PC-9 (cell line): Measurements from ENCODE around the gene BMF. TPM values are rescaled to one million over a fixed set of nuclear protein-coding genes. Genes with fewer than 3 reads are reported as not detected.

Experiments used
- BruUV-seq: library from RNA; stranded (reverse); fragments of 400-500 nt; replicated peaks from 2 replicates; lab custom pipeline; 2021; lab: Mats Ljungman, UMichigan
- CTCF ChIA-PET: fragments of 300-600 bp; sonication (Branson Sonifier 250); formaldehyde crosslinking; loops from one replicate; lab custom pipeline; 2022; ENCODE audit warnings: antibody characterized with exemption; lab: Charles Lee
- POLR2A ChIA-PET: fragments of 300-600 bp; sonication (Branson Sonifier 250); formaldehyde crosslinking; loops from one replicate; lab custom pipeline; 2022; ENCODE audit warnings: antibody characterized with exemption; ENCODE audit not compliant: unreplicated experiment; lab: Charles Lee
- DNase-seq, 2 experiments: peaks; one replicate each; pipeline versions ENCODE4 v3.0.0 to v3.0.0-alpha.2; 2015 to 2022; ENCODE audit warnings: mixed read lengths in 1 of 2
- H2AFZ ChIP-seq: fragments of 200-600 bp; sonication (generic); 2 replicates; pipeline ENCODE4 v1.8.1; 2017; ENCODE audit warnings: antibody characterized with exemption
- H3F3A ChIP-seq: fragments of 200-600 bp; sonication (generic); 2 replicates; pipeline ENCODE4 v1.8.1; 2017; ENCODE audit warnings: antibody characterized with exemption, mild to moderate bottlenecking, low read depth; ENCODE audit not compliant: insufficient read depth
- H3K27ac ChIP-seq: fragments of 200-600 bp; sonication (generic); 2 replicates; pipeline ENCODE4 v1.6.1; 2016; ENCODE audit warnings: mixed run types
- H3K27me3 ChIP-seq: fragments of 200-600 bp; sonication (generic); 2 replicates; pipeline ENCODE4 v1.6.1; 2016; ENCODE audit warnings: low read depth, mixed run types; ENCODE audit not compliant: insufficient read depth
- H3K36me3 ChIP-seq: fragments of 200-600 bp; sonication (generic); 2 replicates; pipeline ENCODE4 v1.6.1; 2016; ENCODE audit warnings: low read depth, mixed run types
- H3K4me1 ChIP-seq: fragments of 200-600 bp; sonication (generic); replicated peaks from 2 replicates; pipeline ENCODE4 v1.6.1; 2016; ENCODE audit warnings: mixed run types; ENCODE audit not compliant: insufficient read depth
- H3K4me2 ChIP-seq: fragments of 200-600 bp; sonication (generic); 2 replicates; pipeline ENCODE4 v1.6.1; 2017; ENCODE audit warnings: mixed run types
- H3K4me3 ChIP-seq: fragments of 200-600 bp; sonication (generic); 2 replicates; pipeline ENCODE4 v1.6.1; 2016; ENCODE audit warnings: mixed run types
- H3K79me2 ChIP-seq: fragments of 200-600 bp; sonication (generic); 2 replicates; pipeline ENCODE4 v1.6.1; 2017; ENCODE audit warnings: low read depth, mixed run types
- H3K9me2 ChIP-seq: fragments of 200-600 bp; sonication (generic); 2 replicates; pipeline ENCODE4 v1.8.1; 2017; ENCODE audit warnings: mild to moderate bottlenecking; ENCODE audit not compliant: insufficient read depth
- H3K9me3 ChIP-seq: fragments of 200-600 bp; sonication (generic); 2 replicates; pipeline ENCODE4 v1.8.1; 2016; ENCODE audit warnings: low read depth; ENCODE audit not compliant: insufficient read depth
- H4K20me1 ChIP-seq: fragments of 200-600 bp; sonication (generic); 2 replicates; pipeline ENCODE4 v1.8.1; 2017; ENCODE audit not compliant: insufficient read depth
- EZH2 ChIP-seq: fragments of 200-600 bp; sonication (generic); IDR thresholded peaks from 2 replicates; pipeline ENCODE4 v1.8.0; 2017; ENCODE audit warnings: antibody characterized with exemption, low read depth
- intact Hi-C: fragments of 100-400 bp; cut with micrococcal nuclease; formaldehyde crosslinking; loops from one replicate; pipeline ENCODE4 v1.10.0; 2022; ENCODE audit not compliant: unreplicated experiment
- total RNA-seq: library from RNA; stranded (reverse); gene quantifications from 2 replicates; pipeline ENCODE4 v1.2.3, GENCODE V29; 2021
- TF ChIP-seq, protein P1 (sequence below): fragments of 200-600 bp; sonication (generic); conservative IDR thresholded peaks from 2 replicates; pipeline ENCODE4 v1.6.1; 2017; ENCODE audit warnings: mixed run types, antibody characterized with exemption, mild to moderate bottlenecking, moderate library complexity

BMF gene
- total RNA-seq, 1 experiment from 2014 or later, result 11.0 TPM

DNA sequence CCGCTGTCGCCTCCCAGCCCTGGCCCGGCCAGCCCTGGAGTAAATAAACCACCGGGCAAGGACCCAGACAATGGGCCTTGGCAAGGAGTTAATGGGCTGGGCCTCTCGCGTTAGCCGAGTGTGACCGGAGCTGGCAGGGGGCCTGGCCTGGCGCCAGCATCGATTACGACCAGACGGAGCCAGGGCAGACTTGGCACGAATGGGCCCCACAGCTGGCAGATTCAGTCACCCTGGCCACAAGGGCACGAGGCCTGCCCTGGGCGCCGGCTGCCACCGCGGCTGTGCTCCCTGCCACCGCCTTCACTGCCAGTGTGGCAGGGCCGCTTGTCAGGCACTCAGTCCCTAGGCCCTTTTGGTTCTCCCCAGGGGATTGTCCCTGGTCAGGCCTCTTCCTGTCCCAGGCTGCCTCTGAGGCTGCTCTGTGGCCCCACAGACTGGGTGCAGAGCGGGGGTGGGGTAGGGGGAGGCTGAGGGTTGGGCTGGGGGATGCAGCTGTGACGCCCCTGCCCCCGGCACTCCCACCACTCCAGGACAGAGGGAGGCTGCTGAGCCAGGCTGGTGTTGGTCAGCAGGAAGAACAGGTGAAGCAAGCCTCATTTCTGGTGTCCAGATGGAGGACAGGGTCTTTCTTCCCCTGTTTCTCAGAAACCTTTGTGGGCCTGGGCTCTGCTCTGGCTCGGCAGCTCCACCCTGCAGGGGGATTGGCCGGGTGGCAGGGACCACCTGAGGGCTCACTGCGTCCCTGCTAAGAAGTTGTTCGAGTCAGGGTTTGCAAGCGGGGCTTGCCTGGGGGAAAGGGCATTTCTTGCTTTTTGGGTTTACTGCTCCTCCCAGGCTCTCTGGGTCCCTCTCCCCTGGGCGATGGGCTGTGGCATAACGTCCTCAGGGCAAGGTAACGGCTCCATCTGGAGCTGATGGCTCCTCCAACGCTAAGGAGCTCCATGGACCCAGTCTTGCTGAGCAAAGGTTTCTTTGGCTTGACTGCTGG is 39.2 kb downstream of the BMF start:
- Histone ChIP-seq H3K9me3 (no peaks in the 10 kb centered on the region), H3K27ac (0 out of 2 replicates have a peak overlapping the region, but pooled peaks have one; percentile 1), H3K27me3 (no peaks in the 10 kb centered on the region), H3F3A (peaks cover 3% of the 10 kb centered on the region; the same call in 1 of the 2 replicates), H3K4me2 (peak overlapping the region; percentile 58), H3K79me2 (no peaks in the 10 kb centered on the region), H3K36me3 (no peaks in the 10 kb centered on the region), H3K9me2 (no peaks in the 10 kb centered on the region), H3K4me1 (peaks cover 48% of the 10 kb centered on the region), H3K4me3 (no peak overlapping the region), H4K20me1 (no peaks in the 10 kb centered on the region), H2AFZ (no peak overlapping the region)
- TF ChIP-seq, protein P1, sequence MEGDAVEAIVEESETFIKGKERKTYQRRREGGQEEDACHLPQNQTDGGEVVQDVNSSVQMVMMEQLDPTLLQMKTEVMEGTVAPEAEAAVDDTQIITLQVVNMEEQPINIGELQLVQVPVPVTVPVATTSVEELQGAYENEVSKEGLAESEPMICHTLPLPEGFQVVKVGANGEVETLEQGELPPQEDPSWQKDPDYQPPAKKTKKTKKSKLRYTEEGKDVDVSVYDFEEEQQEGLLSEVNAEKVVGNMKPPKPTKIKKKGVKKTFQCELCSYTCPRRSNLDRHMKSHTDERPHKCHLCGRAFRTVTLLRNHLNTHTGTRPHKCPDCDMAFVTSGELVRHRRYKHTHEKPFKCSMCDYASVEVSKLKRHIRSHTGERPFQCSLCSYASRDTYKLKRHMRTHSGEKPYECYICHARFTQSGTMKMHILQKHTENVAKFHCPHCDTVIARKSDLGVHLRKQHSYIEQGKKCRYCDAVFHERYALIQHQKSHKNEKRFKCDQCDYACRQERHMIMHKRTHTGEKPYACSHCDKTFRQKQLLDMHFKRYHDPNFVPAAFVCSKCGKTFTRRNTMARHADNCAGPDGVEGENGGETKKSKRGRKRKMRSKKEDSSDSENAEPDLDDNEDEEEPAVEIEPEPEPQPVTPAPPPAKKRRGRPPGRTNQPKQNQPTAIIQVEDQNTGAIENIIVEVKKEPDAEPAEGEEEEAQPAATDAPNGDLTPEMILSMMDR, result no peak
- TF ChIP-seq EZH2, result no peak
- ChIA-PET POLR2A (interaction anchor here (0.6 to 0.7 kb wide), 2 partner anchors 15 to 29 kb away, joined by 3 to 4 read pairs; no protein-coding TSS in a partner anchor), CTCF (interaction anchor here (0.5 kb wide), 1 partner anchor 520 kb away, joined by 4 read pairs; no protein-coding TSS in a partner anchor)
- peak; percentile 87 to 97 for DNase-seq
- intact Hi-C loops, result loop anchor here (1.0 to 2.0 kb wide), 2 partner anchors 15 to 34 kb away; no protein-coding TSS in a partner anchor
- no TSS peak for BruUV-seq

- ChIA-PET POLR2A (no interaction called here), CTCF (no interaction called here)
- DNase-seq, result no peak
- Histone ChIP-seq H3K27ac (no peak overlapping the region), H4K20me1 (no peaks in the 10 kb centered on the region), H3K4me2 (no peak overlapping the region), H3K9me3 (no peaks in the 10 kb centered on the region), H3K4me3 (no peak overlapping the region), H3K36me3 (no peaks in the 10 kb centered on the region), H3K79me2 (no peaks in the 10 kb centered on the region), H3K4me1 (peaks cover 62% of the 10 kb centered on the region), H2AFZ (no peak overlapping the region), H3F3A (peaks cover 17% of the 10 kb centered on the region; the same call in 1 of the 2 replicates), H3K9me2 (no peaks in the 10 kb centered on the region), H3K27me3 (no peaks in the 10 kb centered on the region)
- intact Hi-C loops, result loop anchor here (2.0 kb wide), 1 partner anchor 13 kb away; no protein-coding TSS in a partner anchor
- TF ChIP-seq, protein P1, result no peak
- no peak for TF ChIP-seq EZH2
- BruUV-seq, result no TSS peak
Observed at GRCh38 chr15:40067921-40068624, 40.6 kb downstream of the BMF start.

GRCh38 chr15:40066589-40066988 is 42.1 kb downstream of the BMF start:
- intact Hi-C loops, result no loop called here
- no peak for TF ChIP-seq EZH2
- TF ChIP-seq, protein P1, result no peak
- Histone ChIP-seq H3K9me3 (no peaks in the 10 kb centered on the region), H3K36me3 (no peaks in the 10 kb centered on the region), H3K79me2 (no peaks in the 10 kb centered on the region), H3F3A (peaks cover 17% of the 10 kb centered on the region; the same call in 1 of the 2 replicates), H3K4me3 (no peak overlapping the region), H3K4me2 (no peak overlapping the region), H3K9me2 (no peaks in the 10 kb centered on the region), H3K27me3 (no peaks in the 10 kb centered on the region), H2AFZ (no peak overlapping the region), H3K4me1 (peaks cover 73% of the 10 kb centered on the region), H3K27ac (no peak overlapping the region), H4K20me1 (no peaks in the 10 kb centered on the region)
- CTCF ChIA-PET, result no interaction called here
- BruUV-seq, result no TSS peak
- POLR2A ChIA-PET, result no interaction called here
- DNase-seq, result no peak
